HepG2 (cell line): ENCODE results near the gene BCAR3. TPM values are rescaled to one million over a fixed set of nuclear protein-coding genes. Genes with fewer than 3 reads are reported as not detected.
A peak's percentile ranks its signal among the peaks of the same experiment; 100 is the strongest.

Experiments used
- ARID3A ChIP-seq: IDR thresholded peaks from 2 replicates; pipeline ENCODE4 v1.6.1; 2012; ENCODE audit warnings: low read depth, low read length, improper control_type of control experiment
- ATF3 ChIP-seq: sonication (generic); formaldehyde crosslinking; IDR thresholded peaks from 2 replicates; pipeline ENCODE4 v1.4.0; 2020; ENCODE audit warnings: missing genetic modification reagents
- CEBPG ChIP-seq: IDR thresholded peaks from 2 replicates; pipeline ENCODE4 v1.6.1; 2016
- DRAP1 ChIP-seq: IDR thresholded peaks from 2 replicates; pipeline ENCODE4 v1.6.1; 2016; ENCODE audit warnings: missing genetic modification reagents, missing compliant biosample characterization
- HNRNPK ChIP-seq: fragments of 200-400 bp; formaldehyde crosslinking; IDR thresholded peaks from 2 replicates; pipeline ENCODE4 v1.6.1; 2018; ENCODE audit warnings: low read length, low read depth, moderate library complexity, mild to moderate bottlenecking; ENCODE audit not compliant: poor library complexity, severe bottlenecking
- HOXA3 ChIP-seq: sonication (generic); formaldehyde crosslinking; IDR thresholded peaks from 2 replicates; pipeline ENCODE4 v1.5.0; 2020; ENCODE audit warnings: missing genetic modification reagents
- HOXD1 ChIP-seq: sonication (generic); formaldehyde crosslinking; IDR thresholded peaks from 2 replicates; pipeline ENCODE4 v1.5.0; 2020; ENCODE audit warnings: missing genetic modification reagents
- KAT2B ChIP-seq: fragments of 150-350 bp; IDR thresholded peaks from 2 replicates; pipeline ENCODE4 v1.6.1; 2014; ENCODE audit warnings: low read depth, low read length, borderline replicate concordance
- KAT7 ChIP-seq: IDR thresholded peaks from 2 replicates; pipeline ENCODE4 v1.6.1; 2018; ENCODE audit warnings: borderline replicate concordance, missing compliant biosample characterization
- POLR2A ChIP-seq, 2 experiments: IDR thresholded peaks; 2 replicates each; pipeline ENCODE4 v1.6.1; 2011; ENCODE audit warnings: low read depth in 2 of 2, low read length in 2 of 2, mild to moderate bottlenecking in 1 of 2, moderate library complexity in 1 of 2; ENCODE audit not compliant: insufficient read depth in 1 of 2
- POLR2G ChIP-seq: fragments of 200-400 bp; formaldehyde crosslinking; IDR thresholded peaks from 2 replicates; pipeline ENCODE4 v1.6.1; 2018; ENCODE audit warnings: mild to moderate bottlenecking, low read depth, low read length, moderate library complexity
- RAD21 ChIP-seq: fragments of 450-650 bp; formaldehyde crosslinking; IDR thresholded peaks from 2 replicates; pipeline ENCODE4 v1.5.0; 2020; ENCODE audit warnings: mild to moderate bottlenecking
- SKI ChIP-seq: fragments of 450-650 bp; IDR thresholded peaks from one replicate; pipeline ENCODE4 v1.6.1; 2018; ENCODE audit warnings: mild to moderate bottlenecking; ENCODE audit not compliant: partially characterized antibody
- SMYD3 ChIP-seq: sonication (generic); formaldehyde crosslinking; IDR thresholded peaks from 2 replicates; pipeline ENCODE4 v1.8.1; 2023; ENCODE audit warnings: mild to moderate bottlenecking, missing genetic modification reagents
- TERF1 ChIP-seq: sonication (generic); formaldehyde crosslinking; IDR thresholded peaks from 2 replicates; pipeline ENCODE4 v1.8.0; 2022; ENCODE audit warnings: mild to moderate bottlenecking, missing genetic modification reagents, moderate library complexity
- ZNF24 ChIP-seq: fragments of 450-650 bp; IDR thresholded peaks from 2 replicates; pipeline ENCODE4 v1.6.1; 2017; ENCODE audit warnings: antibody characterized with exemption, mild to moderate bottlenecking
- ZNF574 ChIP-seq: sonication (generic); formaldehyde crosslinking; IDR thresholded peaks from 2 replicates; pipeline ENCODE4 v1.4.0; 2020; ENCODE audit warnings: missing genetic modification reagents
- ZNF589 ChIP-seq: sonication (generic); formaldehyde crosslinking; conservative IDR thresholded peaks from 2 replicates; pipeline ENCODE4 v1.8.0; 2022; ENCODE audit warnings: mild to moderate bottlenecking, moderate library complexity, missing genetic modification reagents
- ZNF709 ChIP-seq: sonication (generic); formaldehyde crosslinking; IDR thresholded peaks from 2 replicates; pipeline ENCODE4 v1.5.0; 2020; ENCODE audit warnings: mild to moderate bottlenecking, missing genetic modification reagents
- ZNF883 ChIP-seq: sonication (generic); formaldehyde crosslinking; IDR thresholded peaks from 2 replicates; pipeline ENCODE4 v1.5.1; 2020; ENCODE audit warnings: mild to moderate bottlenecking, missing genetic modification reagents; ENCODE audit errors: not compliant biosample characterization
- ZSCAN29 ChIP-seq: sonication (generic); formaldehyde crosslinking; conservative IDR thresholded peaks from 2 replicates; pipeline ENCODE4 v1.4.0; 2020; ENCODE audit warnings: mild to moderate bottlenecking, missing genetic modification reagents
- ZSCAN31 ChIP-seq: sonication (generic); formaldehyde crosslinking; IDR thresholded peaks from 2 replicates; pipeline ENCODE4 v1.5.0; 2020; ENCODE audit warnings: low read depth, mild to moderate bottlenecking, missing genetic modification reagents
- polyA plus RNA-seq, 8 experiments: library from polyadenylated mRNA; depleted of rRNA in 3 of 8; stranded (reverse) in 7 of 8; unstranded in 1 of 8; fragments of >200 nt; fragmentation: Illumina TruSeq in 4 of 8; extraction: Trizol in 4 of 8; gene quantifications; 2 replicates each; pipeline versions ENCODE4 v1.2.1 to v1.2.3, GENCODE V29; 2011 to 2016; ENCODE audit warnings: low read depth in 4 of 8, missing spikeins in 1 of 8, mixed read lengths in 1 of 8; ENCODE audit not compliant: insufficient read depth in 1 of 8
- total RNA-seq, 5 experiments: library from RNA; depleted of rRNA; stranded (reverse); fragments of >200 nt; fragmentation: Illumina TruSeq; extraction: Trizol; gene quantifications; 2 replicates each; pipeline ENCODE4 v1.2.3, GENCODE V29; 2016; ENCODE audit warnings: low read depth in 1 of 5
- TF ChIP-seq, protein P1 (sequence below): sonication (generic); formaldehyde crosslinking; IDR thresholded peaks from 2 replicates; pipeline ENCODE4 v1.8.0; 2023; ENCODE audit warnings: mild to moderate bottlenecking, missing genetic modification reagents

BCAR3 gene
- total and polyA plus RNA-seq, 2 of the 13 experiments (the other 11 are each of a cell fraction or from before 2014, with no cell fraction given), result 3.6 to 4.8 TPM

DNA sequence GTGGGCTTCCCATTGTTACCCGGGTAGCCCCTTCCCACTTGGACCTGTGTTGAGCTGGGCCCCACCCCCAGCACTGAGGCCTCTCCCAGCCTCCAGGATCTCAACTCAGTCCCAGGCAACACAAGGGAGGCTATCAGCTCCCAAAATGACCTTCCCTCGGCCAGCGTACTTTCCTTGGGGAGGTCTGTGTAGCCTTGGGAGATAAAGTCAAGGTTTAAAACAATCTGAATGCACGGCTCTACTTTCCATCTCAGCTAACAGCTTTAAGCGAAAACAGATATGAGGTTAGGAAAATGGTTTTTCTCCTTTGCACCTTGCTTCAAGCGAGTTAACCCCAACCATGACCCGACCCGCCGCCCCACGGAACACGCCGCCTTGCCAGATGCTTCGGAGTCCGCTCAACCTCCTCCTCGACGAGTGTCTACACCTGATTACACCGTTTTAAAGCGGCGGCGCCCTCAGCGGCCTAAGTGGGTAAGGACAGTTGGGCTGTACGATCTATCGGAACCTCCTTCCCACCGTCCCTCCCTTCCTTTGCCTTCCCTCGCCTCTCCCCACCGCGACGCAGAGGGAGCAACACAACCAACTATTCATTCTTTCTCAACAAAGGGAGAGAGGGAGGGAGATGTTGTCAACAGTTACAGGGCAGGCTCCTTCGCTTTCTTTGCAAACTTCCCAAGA is 1.1 kb downstream of the BCAR3 start (continued):
- no peak for TF ChIP-seq SMYD3 (CRISPR knock-in tag)
- TF ChIP-seq ZNF24, result no peak
- TF ChIP-seq KAT2B, result no peak
- TF ChIP-seq ZNF709 (CRISPR knock-in tag), result peak; percentile 62; the same call in 1 of the 2 replicates
- TF ChIP-seq HOXA3 (CRISPR knock-in tag), result 0 out of 2 replicates have a peak, but pooled peaks have one; percentile 33
- TF ChIP-seq ZSCAN31 (CRISPR knock-in tag), result no peak
- TF ChIP-seq ATF3 (CRISPR knock-in tag), result no peak
- TF ChIP-seq KAT7, result peak; percentile 47; the same call in 1 of the 2 replicates
- TF ChIP-seq DRAP1, result peak; percentile 19; the same call in 1 of the 2 replicates
- TF ChIP-seq TERF1 (CRISPR knock-in tag), result no peak
- no peak for TF ChIP-seq HNRNPK
- TF ChIP-seq ZNF574, result peak; percentile 51; the same call in 1 of the 2 replicates
- 0 out of 2 replicates have a peak, but pooled peaks have one; percentile 37 for TF ChIP-seq ZNF589 (CRISPR knock-in tag)
- TF ChIP-seq HOXD1 (CRISPR knock-in tag), result 0 out of 2 replicates have a peak, but pooled peaks have one; percentile 43
- TF ChIP-seq POLR2G, result peak; percentile 57; the same call in 1 of the 2 replicates
- TF ChIP-seq SKI, result peak; percentile 13
- TF ChIP-seq, protein P1, sequence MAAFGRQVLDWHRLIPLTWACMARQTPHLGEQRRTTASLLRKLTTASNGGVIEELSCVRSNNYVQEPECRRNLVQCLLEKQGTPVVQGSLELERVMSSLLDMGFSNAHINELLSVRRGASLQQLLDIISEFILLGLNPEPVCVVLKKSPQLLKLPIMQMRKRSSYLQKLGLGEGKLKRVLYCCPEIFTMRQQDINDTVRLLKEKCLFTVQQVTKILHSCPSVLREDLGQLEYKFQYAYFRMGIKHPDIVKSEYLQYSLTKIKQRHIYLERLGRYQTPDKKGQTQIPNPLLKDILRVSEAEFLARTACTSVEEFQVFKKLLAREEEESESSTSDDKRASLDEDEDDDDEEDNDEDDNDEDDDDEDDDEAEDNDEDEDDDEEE (CRISPR knock-in tag), result peak; percentile 84; the same call in 1 of the 2 replicates
- peak; percentile 16; the same call in 1 of the 2 replicates for TF ChIP-seq CEBPG (CRISPR knock-in tag)
- peak; percentile 100 for TF ChIP-seq ZSCAN29
- peak; percentile 46; the same call in 1 of the 2 replicates for TF ChIP-seq RAD21
- TF ChIP-seq ARID3A, result no peak
- TF ChIP-seq ZNF883 (CRISPR knock-in tag), result no peak
- TF ChIP-seq POLR2A (IDR thresholded peaks at IDR 0.05; ENCODE audit: insufficient read depth in 1 of 2, low read depth in 2 of 2, low read length in 2 of 2), result no peak
